Esophagus squamous epithelium (tissue), 5 donors: Measurements from ENCODE around the gene COA8. TPM values are rescaled to one million over a fixed set of nuclear protein-coding genes. Genes with fewer than 3 reads are reported as not detected.

Source experiments
- DNase-seq: peaks from one replicate; lab custom pipeline; 2025; lab: John Stamatoyannopoulos, UW
- H3K27ac ChIP-seq, 4 donors: fragments of 200-600 bp; sonication (generic); one replicate each; pipeline ENCODE4 v1.5.1; 2016 to 2019; ENCODE audit warnings: mild to moderate bottlenecking in 1 of 4
- H3K27me3 ChIP-seq, 4 donors: fragments of 200-600 bp; sonication (generic); 1 replicate in 3 of 4; 2 replicates in 1 of 4; pipeline versions ENCODE4 v1.5.1 to v1.6.0; 2017 to 2021; ENCODE audit warnings: antibody characterized with exemption in 1 of 4
- H3K36me3 ChIP-seq, 3 donors: fragments of 200-600 bp; sonication (generic); one replicate each; pipeline ENCODE4 v1.5.1; 2016 to 2019
- H3K4me1 ChIP-seq, 3 donors: fragments of 200-600 bp; sonication (generic); one replicate each; pipeline ENCODE4 v1.5.1; 2017 to 2019
- H3K4me3 ChIP-seq, 4 donors: fragments of 200-600 bp; sonication (generic); 1 replicate in 3 of 4; 2 replicates in 1 of 4; pipeline ENCODE4 v1.5.1; 2016 to 2019; ENCODE audit warnings: mild to moderate bottlenecking in 2 of 4, moderate library complexity in 1 of 4
- H3K9me3 ChIP-seq, 3 donors: fragments of 200-600 bp; sonication (generic); one replicate each; pipeline ENCODE4 v1.5.1; 2016 to 2019
- CTCF ChIP-seq, 6 experiments: fragments of 450-650 bp in 4 of 6; fragments of 200-600 bp in 2 of 6; sonication (generic) in 2 of 6; IDR thresholded peaks; one replicate each; pipeline ENCODE4 v1.5.1; 2016 to 2019; ENCODE audit warnings: antibody characterized with exemption in 6 of 6, mild to moderate bottlenecking in 4 of 6, moderate library complexity in 4 of 6
- POLR2A ChIP-seq, 4 donors: fragments of 450-650 bp; IDR thresholded peaks; one replicate each; pipeline ENCODE4 v1.6.1; 2017; ENCODE audit warnings: antibody characterized with exemption in 4 of 4, mild to moderate bottlenecking in 4 of 4, moderate library complexity in 3 of 4
- WGBS, 2 donors: methylation state at CpG; one replicate each; pipeline ENCODE4 v1.1.5; 2018; 5-methylcytosine and 5-hydroxymethylcytosine counted together
- intact Hi-C: fragments of 100-400 bp; cut with DNase I; formaldehyde crosslinking; loops from one replicate; pipeline ENCODE4 v1.15.0; 2022
- total RNA-seq, 4 donors: library from RNA; depleted of rRNA; stranded (reverse); fragments of >200 nt; gene quantifications; one replicate each; pipeline ENCODE4 v1.1.0, GENCODE V29; 2016
- donor health status: DM: yes; HTN: yes; CAD: no.

Gene COA8
- total RNA-seq, 4 donors from 2014 or later = 18.2 to 28.7 (median 22.7) TPM

GRCh38 chr14:103529383-103530365 is 33.1 kb upstream of the COA8 start:
- H3K4me1 ChIP-seq = peaks cover 13 to 83% (median 35%) of the 10 kb centered on the region in 3 donors
- 50 to 56% methylated on average over 6 to 21 of the region's 42 CpGs for WGBS, 2 donors
- no peak for DNase-seq

DNA sequence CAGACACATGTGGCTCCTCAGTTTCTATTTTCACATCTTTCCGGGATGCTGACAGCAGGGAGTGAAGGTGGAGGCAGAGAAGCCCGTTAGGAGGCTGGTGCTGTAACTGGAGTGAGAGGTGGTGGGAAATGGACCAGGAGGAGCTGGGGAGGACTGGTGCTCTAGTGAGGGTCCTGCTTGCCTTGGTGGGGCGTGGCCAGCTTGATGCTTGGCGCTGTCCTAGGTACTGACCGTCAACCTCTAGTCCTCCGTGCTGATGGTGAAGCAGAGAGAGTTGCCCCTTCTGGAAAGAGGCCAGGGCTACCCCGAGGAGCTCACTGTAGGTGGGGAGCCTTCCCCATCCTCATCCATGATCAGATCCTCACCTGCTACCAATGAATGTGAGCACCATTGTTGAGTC is 32.4 kb upstream of the COA8 start:
- Histone ChIP-seq H3K4me3 (peak overlapping the region in 2 of 4 donors; percentile 89 to 100), H3K4me1 (peaks cover 13 to 91% (median 43%) of the 10 kb centered on the region in 3 donors), H3K27ac (no peak overlapping the region), H3K27me3 (no peaks in the 10 kb centered on the region), H3K36me3 (peaks cover 0 to 53% (median 3%) of the 10 kb centered on the region in 3 donors), H3K9me3 (no peaks in the 10 kb centered on the region)
- WGBS, 2 donors = 56 to 100% methylated on average over 1 to 4 of the region's 7 CpGs
- intact Hi-C loops = no loop called here
- TF ChIP-seq CTCF (IDR thresholded peaks at IDR 0.05) = no peak
- no peak for TF ChIP-seq POLR2A (IDR thresholded peaks at IDR 0.05)
- no peak for DNase-seq

More at GRCh38 chr14:103529383-103530365, 33.1 kb upstream of the COA8 start:
- no peaks in the 10 kb centered on the region for H3K9me3 ChIP-seq
- H3K36me3 ChIP-seq = peaks cover 0 to 46% (median 0%) of the 10 kb centered on the region in 3 donors
- peak overlapping the region; percentile 70 to 100 (median 82) for H3K4me3 ChIP-seq
- no peaks in the 10 kb centered on the region for H3K27me3 ChIP-seq
- H3K27ac ChIP-seq = peak overlapping the region; percentile 82 to 93 (median 90)
- intact Hi-C loops = no loop called here
- no peak for TF ChIP-seq CTCF (IDR thresholded peaks at IDR 0.05)

DNA sequence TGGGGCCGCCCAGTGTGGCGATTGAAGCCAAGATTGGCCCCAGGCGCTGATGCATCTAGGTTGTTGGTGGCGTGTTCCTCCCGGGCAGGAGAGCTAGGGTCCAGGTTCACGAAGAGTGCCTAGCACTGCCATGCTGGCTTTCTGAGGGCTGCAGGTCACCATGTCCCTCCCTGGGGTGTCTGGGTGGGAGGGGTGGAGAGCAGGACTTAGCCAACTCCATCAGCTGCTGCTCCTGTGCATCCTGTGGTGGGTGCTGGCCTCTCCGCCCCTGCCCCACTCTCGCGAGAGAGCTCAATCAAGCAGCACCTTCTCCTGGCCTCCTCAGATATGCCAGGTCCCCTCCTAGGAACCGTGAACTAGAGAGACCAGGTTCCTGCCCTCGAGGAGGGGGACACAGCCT is 31.9 kb upstream of the COA8 start:
- no peaks in the 10 kb centered on the region for H3K9me3 ChIP-seq
- peaks cover 0 to 58% (median 4%) of the 10 kb centered on the region in 3 donors for H3K36me3 ChIP-seq
- peaks cover 13 to 93% (median 46%) of the 10 kb centered on the region in 3 donors for H3K4me1 ChIP-seq
- H3K27me3 ChIP-seq = no peaks in the 10 kb centered on the region
- no peak overlapping the region for H3K27ac ChIP-seq
- WGBS, 2 donors = no CpG with 5 or more reads among the region's 11 CpGs
- H3K4me3 ChIP-seq = no peak overlapping the region
- no peak for TF ChIP-seq POLR2A (IDR thresholded peaks at IDR 0.05)
- no peak for TF ChIP-seq CTCF (IDR thresholded peaks at IDR 0.05)
- DNase-seq = no peak
- intact Hi-C loops = no loop called here

GRCh38 chr14:103531421-103532215 is 31.1 kb upstream of the COA8 start:
- peak overlapping the region in 3 of 4 donors; percentile 75 to 81 (median 78) for H3K27ac ChIP-seq
- no peaks in the 10 kb centered on the region for H3K9me3 ChIP-seq
- DNase-seq = no peak
- TF ChIP-seq CTCF (IDR thresholded peaks at IDR 0.05) (no peak), POLR2A (IDR thresholded peaks at IDR 0.05) (no peak)
- 87 to 89% methylated on average over 8 to 11 of the region's 15 CpGs for WGBS, 2 donors
- peaks cover 13 to 90% (median 42%) of the 10 kb centered on the region in 3 donors for H3K4me1 ChIP-seq
- intact Hi-C loops = no loop called here
- H3K27me3 ChIP-seq = no peaks in the 10 kb centered on the region
- peaks cover 0 to 58% (median 4%) of the 10 kb centered on the region in 3 donors for H3K36me3 ChIP-seq
- no peak overlapping the region for H3K4me3 ChIP-seq
